Measurements from ENCODE around the gene TPGS1.

DNA sequence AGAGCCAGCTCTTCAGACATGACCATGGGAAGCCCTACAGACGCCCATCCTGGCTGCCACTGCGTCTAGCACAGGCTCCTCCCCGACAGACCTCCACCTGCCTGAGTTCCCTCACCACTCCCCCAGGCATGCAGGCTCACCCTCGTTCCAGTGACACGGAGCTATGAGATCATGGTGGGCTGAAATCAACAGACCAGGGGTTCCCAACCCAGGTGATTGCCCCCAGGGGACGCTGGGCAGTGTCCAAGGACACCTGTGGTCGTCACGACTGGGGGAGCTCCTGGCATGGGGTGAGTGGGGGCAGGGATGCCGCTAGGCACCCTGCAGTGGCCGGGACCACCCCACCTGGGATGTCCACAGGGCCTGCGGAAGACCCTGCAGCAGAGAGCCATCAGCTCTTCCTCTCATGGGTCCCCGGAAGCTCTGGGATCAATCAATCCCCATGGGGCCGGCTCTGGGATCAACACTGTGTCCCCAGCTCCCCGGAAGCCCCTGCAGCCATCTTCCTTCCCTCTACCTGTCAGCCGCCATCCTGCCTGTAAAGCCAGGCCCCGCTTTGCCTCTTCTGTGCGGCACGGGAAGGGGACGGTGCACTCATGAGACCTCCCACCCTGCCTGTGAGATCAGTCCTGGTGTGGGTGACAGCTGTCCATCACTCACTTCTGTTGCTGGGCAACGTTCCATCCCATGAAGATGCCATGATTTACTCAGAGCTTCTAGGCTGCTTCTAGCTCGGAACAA lies 23.8 kb upstream of the TPGS1 start:
- TF ChIP-seq, protein P1, sequence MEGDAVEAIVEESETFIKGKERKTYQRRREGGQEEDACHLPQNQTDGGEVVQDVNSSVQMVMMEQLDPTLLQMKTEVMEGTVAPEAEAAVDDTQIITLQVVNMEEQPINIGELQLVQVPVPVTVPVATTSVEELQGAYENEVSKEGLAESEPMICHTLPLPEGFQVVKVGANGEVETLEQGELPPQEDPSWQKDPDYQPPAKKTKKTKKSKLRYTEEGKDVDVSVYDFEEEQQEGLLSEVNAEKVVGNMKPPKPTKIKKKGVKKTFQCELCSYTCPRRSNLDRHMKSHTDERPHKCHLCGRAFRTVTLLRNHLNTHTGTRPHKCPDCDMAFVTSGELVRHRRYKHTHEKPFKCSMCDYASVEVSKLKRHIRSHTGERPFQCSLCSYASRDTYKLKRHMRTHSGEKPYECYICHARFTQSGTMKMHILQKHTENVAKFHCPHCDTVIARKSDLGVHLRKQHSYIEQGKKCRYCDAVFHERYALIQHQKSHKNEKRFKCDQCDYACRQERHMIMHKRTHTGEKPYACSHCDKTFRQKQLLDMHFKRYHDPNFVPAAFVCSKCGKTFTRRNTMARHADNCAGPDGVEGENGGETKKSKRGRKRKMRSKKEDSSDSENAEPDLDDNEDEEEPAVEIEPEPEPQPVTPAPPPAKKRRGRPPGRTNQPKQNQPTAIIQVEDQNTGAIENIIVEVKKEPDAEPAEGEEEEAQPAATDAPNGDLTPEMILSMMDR (IDR thresholded peaks at IDR 0.05; ENCODE audit: low read depth, low read length, poor library complexity, severe bottlenecking), result no peak
- no peak for TF ChIP-seq EZH2phosphoT487 (IDR thresholded peaks at IDR 0.05; ENCODE audit: borderline replicate concordance, low read length)
